ENCODE results near the gene USP13.
"Not testable (repeated sequence)": the region's sequence is repeated elsewhere in the genome, so short reads cannot be mapped to it uniquely, and the experiment has no call there.

Gene USP13

GRCh38 chr3:179652447-179653095 lies at the start of gene USP13:
USP13 (plus strand) TSS chr3:179653040; CDS start chr3:179653226, 186 bp downstream.
- DNase-seq, result peak; percentile 55

GRCh38 chr3:179603321-179603720 lies 49.5 kb upstream of the USP13 start:
- DNase-seq, result no peak

GRCh38 chr3:179603831-179604230 lies 49.0 kb upstream of the USP13 start:
- no peak for DNase-seq

- DNase-seq, result peak; percentile 87
These were observed 48.3 kb upstream of the USP13 start, which contains the start of the genes MRPL47 and NDUFB5 for GRCh38 chr3:179604321-179605078. MRPL47 (minus strand) TSS chr3:179604638; CDS start chr3:179604624, 14 bp downstream. NDUFB5 (plus strand) TSS chr3:179604794; CDS start chr3:179604816, 22 bp downstream.

GRCh38 chr3:179606534-179607085 lies 46.2 kb upstream of the USP13 start:
- no peak for DNase-seq

- no peak for DNase-seq
These were observed 43.7 kb upstream of the USP13 start for GRCh38 chr3:179608931-179609720.

- DNase-seq, result no peak
These were observed 42.8 kb upstream of the USP13 start for GRCh38 chr3:179610066-179610465.

- DNase-seq, result no peak
These were observed 39.0 kb upstream of the USP13 start for GRCh38 chr3:179613807-179614206.

GRCh38 chr3:179615458-179616173 lies 37.2 kb upstream of the USP13 start:
- DNase-seq, result no peak

GRCh38 chr3:179622023-179622422 lies 30.8 kb upstream of the USP13 start:
- DNase-seq, result no peak

- DNase-seq, result no peak
These were observed 28.4 kb upstream of the USP13 start for GRCh38 chr3:179624451-179624850.

GRCh38 chr3:179630753-179631451 lies 21.9 kb upstream of the USP13 start:
- no peak for DNase-seq

GRCh38 chr3:179640469-179640868 lies 12.4 kb upstream of the USP13 start:
- no peak for DNase-seq

GRCh38 chr3:179642871-179643270 lies 10.0 kb upstream of the USP13 start:
- DNase-seq, result no peak

- not testable (repeated sequence) for DNase-seq
These were observed 9.0 kb upstream of the USP13 start for GRCh38 chr3:179643837-179644236.

GRCh38 chr3:179646177-179646576 lies 6.7 kb upstream of the USP13 start:
- DNase-seq, result no peak

- DNase-seq, result no peak
These were observed 973 bp upstream of the USP13 start for GRCh38 chr3:179651687-179652446.

GRCh38 chr3:179653096-179653797 lies 407 bp downstream of the USP13 start:
- peak; percentile 57 for DNase-seq

GRCh38 chr3:179655236-179655635 lies 2.4 kb downstream of the USP13 start:
- DNase-seq, result no peak

- no peak for DNase-seq
These were observed 5.8 kb downstream of the USP13 start for GRCh38 chr3:179658606-179659005.

Measured in activated effector memory CD4-positive, alpha-beta T cell treated with Interleukin-2 at 50 U/mL for 16 hours (primary cell).